ENCODE data around the gene WNT16.
"Not testable (repeated sequence)": the region's sequence is repeated elsewhere in the genome, so short reads cannot be mapped to it uniquely, and the experiment has no call there.

WNT16 gene

GRCh38 chr7:121306565-121306964 is 22.2 kb upstream of the WNT16 start:
- no peak for DNase-seq (ENCODE audit: low spot score)

GRCh38 chr7:121307021-121307574 is 21.7 kb upstream of the WNT16 start:
- no peak for DNase-seq (ENCODE audit: low spot score)

GRCh38 chr7:121313220-121313792 is 15.5 kb upstream of the WNT16 start:
- no peak for DNase-seq (ENCODE audit: low spot score)

GRCh38 chr7:121313793-121314676 is 14.8 kb upstream of the WNT16 start:
- DNase-seq (ENCODE audit: low spot score) = peak; percentile 64

- not testable (repeated sequence) for DNase-seq (ENCODE audit: low spot score)
Measured at GRCh38 chr7:121315170-121315569, 13.6 kb upstream of the WNT16 start.

GRCh38 chr7:121322460-121322859 is 6.3 kb upstream of the WNT16 start:
- DNase-seq (ENCODE audit: low spot score) = no peak

- DNase-seq (ENCODE audit: low spot score) = no peak
Measured at GRCh38 chr7:121323515-121324302, 5.1 kb upstream of the WNT16 start.

- DNase-seq (ENCODE audit: low spot score) = no peak
Measured at GRCh38 chr7:121327671-121328070, 1.1 kb upstream of the WNT16 start.

- peak; percentile 42 for DNase-seq (ENCODE audit: low spot score)
Measured at GRCh38 chr7:121329191-121330052, 622 bp downstream of the WNT16 start.

- DNase-seq (ENCODE audit: low spot score) = no peak
Measured at GRCh38 chr7:121330053-121330833, 1.4 kb downstream of the WNT16 start.

GRCh38 chr7:121331048-121331447 is 2.2 kb downstream of the WNT16 start:
- DNase-seq (ENCODE audit: low spot score) = no peak

- no peak for DNase-seq (ENCODE audit: low spot score)
Measured at GRCh38 chr7:121331574-121331973, 2.8 kb downstream of the WNT16 start.

- DNase-seq (ENCODE audit: low spot score) = no peak
Measured at GRCh38 chr7:121334376-121334775, 5.6 kb downstream of the WNT16 start.

GRCh38 chr7:121334875-121335648 is 6.3 kb downstream of the WNT16 start:
- DNase-seq (ENCODE audit: low spot score) = no peak

GRCh38 chr7:121336579-121336978 is 7.8 kb downstream of the WNT16 start:
- no peak for DNase-seq (ENCODE audit: low spot score)

GRCh38 chr7:121337398-121337797 is 8.6 kb downstream of the WNT16 start:
- peak; percentile 26 for DNase-seq (ENCODE audit: low spot score)

GRCh38 chr7:121339082-121339481 is 10.3 kb downstream of the WNT16 start:
- no peak for DNase-seq (ENCODE audit: low spot score)

- peak; percentile 45 for DNase-seq (ENCODE audit: low spot score)
Measured at GRCh38 chr7:121341933-121342332, 13.1 kb downstream of the WNT16 start.

GRCh38 chr7:121342631-121343030 is 13.8 kb downstream of the WNT16 start:
- DNase-seq (ENCODE audit: low spot score) = no peak

- DNase-seq (ENCODE audit: low spot score) = peak; percentile 40
Measured at GRCh38 chr7:121343302-121343701, 14.5 kb downstream of the WNT16 start.

All from kidney tubule cell (primary cell).